ENCODE measurements around the gene CNOT6L.

DNA sequence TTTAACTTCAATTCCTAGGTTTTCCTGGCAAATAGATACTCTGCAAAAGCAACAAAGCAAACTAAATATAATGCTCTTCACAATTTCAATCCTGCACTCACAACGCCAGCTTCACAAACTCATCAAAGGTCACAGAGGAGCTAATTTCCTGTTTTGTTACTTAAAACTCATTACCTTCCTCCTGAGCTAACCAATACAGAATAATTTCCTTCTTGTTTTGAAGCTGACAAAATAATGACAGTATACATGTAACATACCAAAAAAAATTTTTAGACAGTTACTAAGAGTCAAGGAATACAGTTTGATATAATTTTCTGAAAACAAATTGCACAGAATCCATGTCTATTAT, 17.9 kb downstream of the CNOT6L start:
- TF ChIP-seq EZH2 (IDR thresholded peaks at IDR 0.05; ENCODE audit: insufficient read depth, poor library complexity, severe bottlenecking) (no peak), EZH2phosphoT487 (IDR thresholded peaks at IDR 0.05; ENCODE audit: insufficient read depth, low read depth) (no peak)

All from GM23248 (cell line).